HL-60/S4 (cell line): Measurements from ENCODE around the gene CAMK2B.

Source experiments
- in situ Hi-C: fragments of 300-500 bp; cut with MboI; formaldehyde crosslinking; loops from 2 replicates; pipeline ENCODE4 v1.14.3; 2022; ENCODE audit warnings: low sequenced_read_pairs

CAMK2B gene

DNA sequence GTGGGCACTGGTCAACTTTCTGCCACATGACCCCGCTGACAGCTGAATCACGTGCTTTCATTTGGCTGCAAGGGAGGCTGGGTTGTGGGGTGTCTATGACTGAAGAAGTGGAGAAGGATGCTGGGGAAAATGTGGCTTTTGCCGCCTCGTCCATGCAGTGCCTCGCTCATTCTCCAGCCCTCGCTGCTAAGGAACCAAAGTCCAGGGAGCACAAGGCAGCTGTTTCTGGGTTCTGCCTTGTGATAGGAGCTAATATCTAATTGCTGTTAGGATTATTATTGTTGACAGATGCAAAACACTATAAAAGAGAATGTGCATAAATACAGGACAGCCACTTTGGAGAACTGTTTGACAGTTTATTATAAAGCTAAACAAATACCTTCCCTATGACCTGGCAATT is 4.9 kb upstream of the CAMK2B start:
- in situ Hi-C loops: no loop called here

DNA sequence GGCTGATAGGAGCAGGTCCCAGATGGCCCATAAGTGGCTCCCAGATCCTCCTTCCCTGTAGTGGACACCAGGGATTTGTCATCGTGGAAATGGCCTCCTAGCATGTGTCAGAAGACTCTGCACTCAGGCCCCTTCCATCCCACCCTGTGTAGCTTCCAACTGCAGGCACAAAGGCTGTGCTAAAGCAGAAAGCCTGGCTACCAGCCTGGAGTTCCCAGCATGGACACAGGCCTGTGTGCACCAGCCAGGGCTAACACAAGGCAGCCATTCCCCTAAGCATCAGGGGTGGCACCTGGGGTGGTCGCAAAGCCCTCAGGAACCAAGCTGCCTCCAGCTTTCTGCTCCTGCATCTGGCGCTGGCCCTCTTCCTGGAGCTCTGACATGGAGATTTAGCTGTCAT is 4.5 kb upstream of the CAMK2B start:
- in situ Hi-C loops: no loop called here

DNA sequence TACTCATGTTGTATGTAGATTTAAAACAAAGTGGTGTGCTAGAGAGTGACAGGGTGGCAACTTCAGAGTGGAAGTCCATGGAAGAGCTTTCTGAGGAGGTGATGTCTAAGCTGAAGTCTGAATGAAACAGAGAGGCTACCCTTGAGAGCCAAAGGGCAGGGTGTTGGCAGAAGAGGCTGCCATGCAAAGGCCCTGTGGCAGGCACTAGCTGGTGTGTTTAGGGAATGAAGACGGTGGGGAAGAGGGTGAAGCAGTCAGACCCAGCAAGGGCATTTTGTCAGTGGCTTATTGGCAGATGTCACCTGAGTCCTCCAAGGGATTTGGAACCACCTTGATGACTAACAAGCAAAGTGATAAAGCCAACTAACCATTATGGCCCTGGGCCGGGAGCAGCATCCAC is 3.7 kb upstream of the CAMK2B start:
- in situ Hi-C loops: no loop called here

DNA sequence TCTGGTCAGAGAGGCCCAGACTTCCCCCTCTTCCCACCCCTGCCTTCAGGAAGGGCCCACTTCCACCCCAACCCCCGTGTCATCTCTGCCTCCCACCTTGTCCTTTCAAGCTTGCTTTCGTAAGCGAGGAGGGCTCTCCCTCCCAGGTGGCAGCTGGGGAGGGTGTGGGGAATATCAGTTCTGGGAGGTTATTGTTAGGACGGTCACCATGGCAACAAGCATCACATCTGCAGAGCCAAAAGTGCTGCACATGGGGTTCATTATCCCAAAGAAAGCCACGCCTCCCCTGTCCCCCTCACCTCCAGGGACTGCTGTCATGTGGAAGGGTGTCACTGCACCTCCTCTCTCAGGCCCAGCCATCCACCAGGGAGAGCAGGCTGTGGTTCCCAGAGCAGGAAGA is 2.6 kb upstream of the CAMK2B start:
- in situ Hi-C loops: no loop called here

DNA sequence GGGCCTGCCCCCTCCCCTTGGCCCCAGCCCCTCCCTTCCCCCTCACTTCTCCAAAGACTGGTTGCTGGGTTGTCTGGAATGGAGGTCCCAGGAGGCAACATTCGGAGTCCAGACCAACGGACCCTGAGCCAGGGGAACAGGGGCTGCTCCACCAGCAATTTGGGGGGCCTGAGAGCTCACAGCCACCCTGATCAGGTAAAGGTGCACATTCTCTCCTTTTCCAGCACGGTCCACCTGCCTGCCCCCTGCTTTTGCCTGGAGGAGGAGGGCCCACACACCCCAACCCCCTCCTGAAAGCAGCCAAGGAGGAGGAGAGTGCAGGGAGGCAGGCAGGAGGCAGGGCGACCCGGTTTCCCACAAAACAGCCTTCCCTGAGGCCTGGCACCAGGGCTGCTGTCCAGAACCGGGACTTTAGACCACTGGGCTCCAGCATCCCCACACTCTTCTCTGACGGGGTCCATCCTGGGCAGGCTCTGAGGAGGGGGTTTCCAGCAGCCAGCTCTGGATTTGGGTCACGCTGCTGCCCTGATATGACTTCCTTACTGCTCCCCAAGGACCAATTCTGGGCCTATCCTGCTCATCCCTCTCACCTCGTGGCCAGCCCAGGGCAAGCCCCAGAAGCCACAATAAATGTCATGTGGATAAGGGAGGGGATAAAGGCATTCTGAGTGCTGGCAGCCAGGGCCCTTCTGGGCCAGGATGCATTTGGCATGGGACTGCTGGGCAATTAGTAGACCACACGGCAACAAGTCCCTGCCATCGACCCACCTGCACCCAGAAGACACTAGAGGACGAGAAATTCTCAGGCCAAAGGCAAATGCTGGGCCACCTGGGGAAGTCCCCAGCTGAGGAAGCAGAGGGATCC is 1.1 kb upstream of the CAMK2B start:
- in situ Hi-C loops: no loop called here

DNA sequence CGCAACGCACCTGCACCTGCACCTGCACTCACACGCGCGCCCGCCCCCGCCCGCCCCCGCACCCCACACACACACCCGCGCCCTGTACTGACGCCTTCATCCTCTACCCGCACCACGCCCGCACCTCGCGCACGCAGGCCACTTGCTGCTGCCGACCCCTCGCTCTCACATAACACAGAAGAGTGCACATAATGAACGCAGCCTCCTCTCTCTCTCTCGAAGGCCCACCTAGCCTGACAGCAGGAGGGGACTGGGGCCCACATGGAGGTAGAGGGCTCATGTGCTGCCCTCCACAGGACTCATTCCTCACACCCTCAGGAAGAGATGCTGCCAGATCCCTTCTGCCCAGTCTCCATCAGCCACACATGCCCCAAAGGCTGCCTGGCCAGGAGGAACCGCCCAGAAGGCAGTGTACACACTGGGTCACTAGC is 432 bp upstream of the CAMK2B start:
- in situ Hi-C loops: no loop called here

DNA sequence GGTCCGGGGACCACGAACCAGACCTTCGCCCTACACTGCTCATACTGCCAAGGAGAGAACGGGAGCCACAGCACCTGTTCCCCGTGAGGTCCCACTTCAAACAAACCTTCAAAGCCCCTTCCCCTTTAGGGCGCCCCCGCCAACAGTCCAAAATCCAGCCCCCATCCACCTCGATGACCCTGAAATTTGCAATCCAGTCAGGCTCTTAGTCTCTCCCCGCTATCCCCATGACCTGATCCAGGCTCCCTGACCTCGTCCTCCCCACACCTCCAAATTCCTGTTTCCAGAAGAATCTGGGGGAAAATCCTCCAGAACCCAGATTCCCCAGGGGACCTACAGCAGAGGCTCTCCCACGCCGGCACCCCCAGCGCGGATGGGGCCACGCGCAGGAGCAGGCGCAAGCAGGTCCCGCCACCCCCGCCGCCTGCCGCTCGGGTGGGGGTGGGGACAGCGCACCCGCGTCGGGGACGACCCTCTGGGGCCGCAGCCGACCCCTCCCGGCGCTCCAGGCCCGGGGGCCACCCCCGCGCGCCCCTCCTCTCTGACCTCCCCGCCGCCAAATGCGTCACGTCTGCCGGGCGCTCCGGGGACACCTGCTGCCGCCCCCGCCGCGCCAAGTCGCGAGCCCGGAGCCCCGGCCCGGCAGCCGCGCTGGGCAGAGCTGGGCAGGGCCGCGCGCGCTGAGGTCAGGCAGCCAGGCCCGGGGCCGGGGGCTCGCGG is 753 bp downstream of the CAMK2B start:
- in situ Hi-C loops: no loop called here

DNA sequence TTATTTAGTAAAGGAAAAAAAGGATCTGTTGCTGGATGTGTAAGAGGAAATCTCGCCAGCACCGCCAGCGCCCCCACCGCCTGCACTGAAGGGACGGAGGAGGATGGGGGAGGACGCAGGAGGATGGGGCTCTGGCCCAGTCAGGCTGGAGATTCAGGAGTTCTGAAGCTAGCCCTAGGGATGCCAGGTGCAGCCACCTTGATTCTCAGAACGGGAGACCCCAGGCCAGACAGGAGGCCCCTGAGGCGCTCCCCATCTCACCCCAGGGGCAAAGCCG is 1.3 kb downstream of the CAMK2B start:
- in situ Hi-C loops: no loop called here

DNA sequence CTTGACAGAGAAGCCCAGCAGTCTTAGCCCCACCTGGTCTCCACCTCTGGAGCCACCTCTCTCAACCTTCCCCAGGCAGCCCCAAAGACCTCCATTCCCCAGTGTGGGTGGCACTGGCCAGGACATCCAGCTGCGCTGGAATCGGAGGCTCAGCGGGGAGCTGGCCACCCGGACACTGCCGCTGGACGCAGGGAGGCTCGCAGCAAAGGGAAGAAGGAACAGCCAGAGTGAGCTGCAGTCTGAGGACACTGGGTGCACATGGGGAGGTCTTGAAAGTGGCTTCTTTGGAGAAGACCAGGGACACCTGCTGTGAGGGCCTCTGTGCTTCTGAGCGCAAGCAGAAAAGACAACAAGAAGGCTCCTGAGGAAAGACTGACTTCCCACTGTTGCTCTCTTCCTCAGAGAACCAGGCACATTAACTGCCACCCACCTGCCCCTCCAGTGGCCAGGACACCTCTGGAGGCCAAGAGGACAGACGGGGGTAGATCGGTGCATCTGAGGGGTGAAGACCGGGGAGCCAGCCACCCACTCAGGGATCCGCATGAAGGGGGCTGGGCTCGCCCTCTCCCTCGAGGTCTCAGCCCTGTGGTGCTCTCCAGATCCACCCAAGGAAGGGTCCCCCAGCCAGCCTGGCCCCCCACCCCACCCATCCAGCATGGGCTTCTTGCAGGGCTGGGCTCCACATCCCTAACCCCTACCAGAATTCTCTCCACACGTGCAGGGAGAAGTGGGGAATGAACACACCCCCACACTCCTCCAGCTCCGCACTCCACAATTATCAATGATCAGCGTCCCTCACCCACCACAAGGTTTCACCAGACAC is 1.8 kb downstream of the CAMK2B start:
- in situ Hi-C loops: no loop called here

DNA sequence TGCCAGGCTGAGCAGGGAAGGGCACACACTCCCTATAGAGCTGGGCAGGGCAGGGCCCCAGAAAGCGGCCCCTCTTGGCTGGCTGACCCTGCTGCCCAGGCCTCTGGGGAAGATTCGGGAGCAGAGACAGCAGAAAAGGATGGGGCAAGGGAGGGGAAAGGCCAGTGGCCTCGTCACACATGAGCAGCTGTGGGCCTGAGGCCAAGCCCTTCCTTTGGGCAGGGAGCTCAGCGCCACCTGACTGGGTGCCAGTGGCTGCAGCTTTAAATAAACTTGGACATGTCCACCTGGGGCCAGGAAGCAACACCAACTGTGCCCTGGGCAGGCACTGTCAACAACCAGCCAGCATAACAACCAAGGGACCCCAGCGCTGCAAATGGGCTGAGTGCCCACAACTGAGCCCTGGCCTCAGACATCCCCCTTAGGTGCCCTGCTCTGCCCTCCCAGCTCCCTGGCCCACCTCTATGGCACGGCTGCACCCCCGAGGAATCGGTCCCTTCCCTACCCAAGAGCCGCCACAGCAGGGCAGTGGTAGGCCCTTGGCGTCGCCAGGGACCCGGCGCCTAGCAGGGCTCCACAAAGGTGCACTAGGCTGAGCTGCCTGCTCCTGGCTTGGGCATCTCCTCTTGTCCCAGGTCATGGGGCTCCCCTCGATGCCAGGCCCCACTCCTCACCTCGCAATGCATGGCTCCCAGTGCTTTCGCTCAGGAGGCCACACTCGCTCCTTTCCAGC is 2.6 kb downstream of the CAMK2B start:
- in situ Hi-C loops: no loop called here

DNA sequence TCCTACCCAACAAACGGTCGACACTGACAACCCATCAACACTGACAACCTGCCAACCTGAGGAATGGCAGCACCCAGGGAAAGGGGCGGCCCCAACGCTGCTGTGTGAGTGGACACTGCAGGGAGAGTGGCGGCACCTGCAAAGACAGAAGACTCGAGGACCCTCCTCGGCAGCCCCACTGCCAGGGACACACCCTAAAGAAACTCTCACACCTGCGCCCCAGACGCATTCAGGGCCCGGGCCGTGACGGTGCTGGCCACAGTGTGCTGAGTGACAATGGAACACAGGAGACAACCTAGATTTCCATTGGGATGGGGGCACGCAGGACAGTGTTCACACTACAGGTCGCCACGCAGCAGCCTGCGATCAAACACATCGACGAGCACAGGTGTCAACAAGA is 3.6 kb downstream of the CAMK2B start:
- in situ Hi-C loops: no loop called here

DNA sequence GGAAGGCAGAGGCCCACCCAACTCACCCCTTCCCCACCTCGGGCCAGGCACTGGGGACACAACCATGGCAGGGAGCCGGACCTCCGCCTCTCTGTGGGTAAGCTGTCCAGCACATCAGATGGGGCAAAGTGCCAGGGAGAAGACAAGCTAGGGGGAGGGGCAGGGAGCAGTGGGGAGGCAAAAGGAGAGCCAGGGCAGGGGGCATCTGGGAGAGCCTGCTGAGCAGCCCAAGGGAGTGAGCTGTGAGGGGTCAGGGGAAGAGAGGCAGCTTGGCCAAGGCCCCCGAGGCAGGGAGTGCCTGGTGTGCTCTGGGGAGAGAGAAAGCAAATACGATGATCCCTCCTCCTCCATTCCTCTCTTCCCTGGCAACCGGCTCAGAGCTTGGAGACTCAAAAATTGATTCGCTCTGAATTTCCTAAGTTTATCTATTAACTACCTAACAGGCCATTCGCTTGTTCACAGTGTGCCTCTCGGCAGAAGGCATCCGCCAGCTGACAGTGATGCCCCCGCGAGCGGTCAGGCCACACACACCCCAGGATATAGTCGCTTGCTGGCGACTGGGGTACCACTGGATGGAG is 4.5 kb downstream of the CAMK2B start:
- in situ Hi-C loops: no loop called here

DNA sequence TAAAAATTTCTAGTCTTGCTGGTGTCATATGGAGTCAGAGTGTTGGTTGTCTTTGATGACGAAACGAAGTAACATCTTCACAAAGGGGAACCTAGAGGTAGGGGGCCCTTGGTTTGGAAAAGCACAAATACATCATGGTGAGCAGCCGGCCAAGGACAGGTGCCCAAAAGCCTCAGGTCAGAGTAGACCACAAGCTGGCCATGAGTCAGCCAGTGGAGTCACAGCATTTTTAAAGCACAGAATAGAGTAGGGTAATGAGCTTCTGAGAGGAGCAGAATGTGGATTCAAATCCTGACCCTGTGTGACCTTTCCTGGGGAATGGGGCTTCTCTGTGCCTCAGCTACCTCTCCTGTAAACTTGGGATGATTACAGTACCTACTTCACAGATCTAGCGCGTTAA is 5.3 kb downstream of the CAMK2B start:
- in situ Hi-C loops: no loop called here

DNA sequence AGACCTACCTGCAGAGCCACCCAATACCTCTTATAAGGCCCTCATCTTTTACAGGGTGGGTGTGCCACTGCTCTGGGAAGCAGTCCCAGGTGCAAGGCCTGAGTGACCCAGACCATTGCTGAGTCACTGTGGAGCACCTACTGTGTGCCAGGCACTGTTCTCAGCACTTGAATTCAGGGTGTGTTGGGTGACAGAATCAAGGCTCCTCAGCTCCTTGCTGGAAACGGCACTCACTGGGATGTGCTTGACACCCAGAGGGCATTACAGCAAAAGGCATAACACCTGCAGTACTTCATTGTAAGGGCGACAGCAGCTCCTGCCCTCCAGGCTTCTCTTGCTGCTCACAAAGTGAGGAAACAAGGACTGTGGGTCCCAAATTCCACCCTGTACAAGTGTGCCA is 7.1 kb downstream of the CAMK2B start:
- in situ Hi-C loops: no loop called here

DNA sequence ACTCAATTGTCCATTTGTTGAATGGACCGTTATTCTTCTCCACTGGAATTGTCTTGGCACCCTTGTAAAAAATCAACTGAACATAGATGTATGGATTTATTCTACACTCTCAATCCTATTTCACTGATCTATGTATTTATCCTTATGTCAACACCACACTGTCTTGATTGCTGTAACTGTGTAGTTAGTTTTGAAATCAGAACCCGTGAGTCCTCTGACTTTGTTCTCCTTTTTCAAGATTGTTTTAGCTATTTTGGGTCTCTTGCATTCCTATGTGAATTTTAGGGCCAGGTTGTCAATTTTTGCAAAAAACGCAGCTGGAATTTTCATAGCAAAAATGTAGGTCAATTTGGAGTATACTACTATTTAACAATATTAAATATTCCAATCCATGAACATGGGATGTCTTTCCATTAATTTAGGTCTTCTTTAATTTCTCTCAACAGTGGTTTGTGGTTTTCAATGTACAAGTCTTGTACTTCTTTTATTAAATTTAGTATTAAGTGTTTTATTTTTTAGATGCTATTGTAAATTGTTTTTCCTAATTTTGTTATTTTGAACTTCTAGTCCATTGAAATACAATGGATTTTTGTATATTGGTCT is 10.0 kb downstream of the CAMK2B start:
- in situ Hi-C loops: no loop called here

DNA sequence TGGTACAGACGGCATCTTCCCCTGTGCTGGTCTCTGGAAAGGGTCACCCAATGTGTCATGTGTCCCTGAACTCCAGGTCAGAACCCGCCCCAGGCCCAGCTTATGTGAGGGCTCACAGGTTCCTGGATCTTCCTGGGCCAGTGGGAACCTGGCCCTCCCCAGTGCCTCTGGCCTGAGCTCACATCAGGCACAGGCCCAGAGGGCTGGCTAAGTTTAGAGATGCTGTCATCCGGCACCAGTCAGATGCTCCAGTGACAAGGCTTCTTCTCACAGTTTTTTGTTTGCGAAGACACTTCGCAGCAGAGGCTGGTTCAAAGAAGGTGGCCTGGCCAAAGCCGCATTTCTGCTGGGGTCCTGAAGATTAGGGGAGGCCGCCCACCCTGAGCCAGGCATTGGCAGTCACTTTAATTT is 11.8 kb downstream of the CAMK2B start:
- in situ Hi-C loops: no loop called here

DNA sequence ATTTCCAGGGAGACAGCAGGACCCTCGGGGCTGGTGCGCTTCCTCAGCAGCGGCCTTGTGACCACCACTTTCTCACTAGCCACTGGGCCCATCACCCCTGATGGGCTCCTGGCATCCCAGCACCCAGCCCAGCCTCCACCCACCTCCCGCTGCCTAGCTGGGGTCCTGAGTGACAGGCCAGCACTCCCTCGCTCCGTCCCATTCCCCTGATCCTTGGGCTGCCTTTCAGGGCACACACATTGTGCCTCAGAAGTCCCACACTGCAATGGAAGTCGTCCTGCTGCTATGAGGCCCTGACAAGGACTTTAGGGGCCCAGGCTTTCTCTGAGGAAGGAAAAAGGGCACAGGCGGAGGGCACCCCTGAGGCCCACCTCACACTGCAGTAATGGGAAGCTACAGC is 12.4 kb downstream of the CAMK2B start:
- in situ Hi-C loops: no loop called here

DNA sequence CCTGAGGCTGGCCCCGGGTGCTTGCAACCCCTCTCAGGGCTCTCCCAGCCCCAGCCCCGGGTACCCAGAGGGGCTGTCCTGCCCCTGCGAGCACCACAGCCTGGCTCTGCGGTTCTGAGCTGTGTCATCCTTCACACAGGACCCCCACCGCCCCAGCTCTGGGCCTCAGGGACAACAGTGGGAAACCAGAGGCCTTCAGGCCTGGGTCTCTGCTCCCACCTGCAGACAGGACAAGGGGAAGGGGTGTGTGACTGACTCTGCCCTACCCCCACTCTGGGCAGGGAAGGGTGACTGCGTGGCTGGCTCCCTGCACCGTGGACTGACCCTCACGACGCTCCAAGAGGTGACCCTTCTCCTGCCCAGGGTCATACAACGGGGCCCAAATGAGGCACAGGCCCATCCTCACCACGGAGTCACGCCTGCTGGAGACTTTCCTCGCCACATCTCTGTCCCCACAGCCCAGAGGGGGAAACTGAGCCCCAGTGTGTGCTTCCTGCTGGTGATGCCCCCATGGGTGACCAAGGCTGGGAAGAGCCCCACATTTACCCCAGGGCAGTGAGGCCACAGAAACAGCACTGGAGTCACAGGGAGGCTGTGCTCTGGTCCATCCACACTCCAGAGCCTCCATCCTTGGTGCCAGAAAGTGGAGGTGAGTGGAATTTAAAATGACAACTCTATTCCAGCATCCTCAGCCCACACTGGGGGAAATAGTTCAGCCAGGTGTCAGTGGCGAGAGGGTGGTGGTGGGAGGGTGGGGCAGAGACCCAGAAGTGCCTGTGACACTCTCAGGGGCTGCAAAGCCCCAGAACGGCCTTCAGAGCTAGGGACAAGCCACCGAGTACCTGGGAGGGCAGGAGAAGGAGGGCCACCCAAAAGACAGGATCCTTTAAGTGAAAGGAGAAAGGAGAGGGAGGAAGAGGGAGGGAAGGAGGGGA is 13.6 kb downstream of the CAMK2B start:
- in situ Hi-C loops: no loop called here

DNA sequence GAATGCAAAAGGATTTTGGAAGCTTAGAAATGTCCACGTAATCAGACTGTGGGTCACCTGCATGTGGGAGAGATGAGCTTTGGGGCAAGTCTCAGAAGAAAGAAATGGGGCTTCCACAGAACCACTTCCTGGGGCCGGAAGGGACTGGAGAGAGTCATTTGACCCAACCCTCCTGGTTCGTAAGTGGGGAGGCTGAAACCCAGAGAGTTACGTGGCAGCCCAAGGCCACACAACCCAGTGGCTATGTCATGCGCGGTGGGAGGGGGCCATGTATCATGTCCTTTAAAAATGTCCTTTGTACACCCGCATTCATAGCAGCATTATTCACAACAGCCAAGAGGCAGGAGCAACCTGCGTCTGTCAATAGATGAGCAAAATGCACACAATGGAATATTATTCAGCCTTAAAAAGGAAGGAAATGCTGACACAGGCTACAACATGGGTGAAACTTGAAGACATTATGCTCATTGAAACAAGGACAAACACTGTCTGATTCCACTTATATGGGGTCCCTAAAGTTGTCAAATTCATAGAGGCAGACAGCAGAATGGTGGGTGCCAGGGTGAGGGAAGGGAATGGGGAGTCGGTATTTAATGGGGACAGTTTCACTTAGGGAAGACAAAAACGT is 15.1 kb downstream of the CAMK2B start:
- in situ Hi-C loops: no loop called here
